Hepatic stellate cell (primary cell): ENCODE results near the gene SIRT5.

Source experiments
- DNase-seq: peaks from one replicate; pipeline ENCODE4 v3.0.0; 2011; ENCODE audit warnings: low spot score

SIRT5 gene

GRCh38 chr6:13635948-13636658, 61.7 kb downstream of the SIRT5 start:
- no peak for DNase-seq

GRCh38 chr6:13638014-13638413, 63.6 kb downstream of the SIRT5 start:
- no peak for DNase-seq

DNA sequence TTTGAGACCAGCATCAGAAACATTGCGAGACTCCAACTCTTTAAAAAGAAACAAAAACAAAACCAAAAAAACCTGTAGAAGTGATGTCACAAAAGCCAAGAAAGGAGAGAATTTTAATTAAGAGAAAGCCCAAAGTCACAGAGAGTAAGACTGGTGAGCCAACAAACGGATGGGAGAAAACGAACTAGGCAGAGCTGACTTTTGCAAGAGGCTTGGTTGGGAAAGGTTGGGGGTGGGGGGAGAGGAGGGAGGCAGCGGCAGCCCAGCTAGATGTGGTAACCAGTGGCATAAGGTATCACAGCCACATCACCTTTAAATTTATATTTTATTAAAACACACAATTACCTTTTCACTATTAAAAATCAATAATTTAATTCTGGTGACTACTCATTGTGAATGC, 64.2 kb downstream of the SIRT5 start:
- no peak for DNase-seq

- no peak for DNase-seq
These were observed 66.9 kb downstream of the SIRT5 start for GRCh38 chr6:13641315-13641714.

DNA sequence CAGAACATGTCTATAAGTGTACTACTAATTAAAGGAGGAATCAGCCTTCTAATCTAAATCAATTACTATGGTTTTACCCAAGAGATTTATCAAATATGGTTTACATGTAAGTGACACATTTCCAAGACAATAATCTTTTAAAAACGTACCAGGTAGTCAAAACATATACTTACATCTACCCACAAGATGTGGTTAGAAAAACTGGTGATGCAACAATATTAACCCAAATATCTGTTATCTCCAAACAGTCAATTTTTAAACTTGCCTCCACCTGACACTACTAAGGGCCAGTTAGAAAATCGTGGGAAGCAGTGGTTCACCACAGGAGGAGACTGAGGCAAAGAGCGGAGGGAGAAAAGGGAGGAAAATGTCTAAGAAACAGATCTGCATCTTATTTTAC, 68.7 kb downstream of the SIRT5 start:
- DNase-seq, result no peak

- no peak for DNase-seq
These were observed 74.4 kb downstream of the SIRT5 start for GRCh38 chr6:13648850-13649249.

DNA sequence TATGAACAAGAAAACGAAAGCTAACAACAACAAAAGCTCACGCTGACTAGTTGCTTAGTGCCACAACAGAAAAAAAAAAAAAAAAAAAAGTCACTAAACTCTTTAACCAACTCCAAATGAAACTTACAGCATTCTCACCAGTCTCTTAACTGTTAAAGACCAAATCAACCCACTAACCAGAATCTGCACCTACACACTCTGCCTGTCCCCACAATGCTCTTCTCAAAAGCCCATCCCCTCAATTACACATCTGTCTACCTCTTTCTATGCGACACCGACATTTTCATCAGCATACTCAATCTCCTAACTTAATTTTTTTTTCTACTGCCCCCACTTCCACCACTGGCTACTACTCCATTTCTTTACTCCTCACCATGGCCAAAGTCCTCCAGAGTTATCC, 75.0 kb downstream of the SIRT5 start:
- DNase-seq, result no peak

DNA sequence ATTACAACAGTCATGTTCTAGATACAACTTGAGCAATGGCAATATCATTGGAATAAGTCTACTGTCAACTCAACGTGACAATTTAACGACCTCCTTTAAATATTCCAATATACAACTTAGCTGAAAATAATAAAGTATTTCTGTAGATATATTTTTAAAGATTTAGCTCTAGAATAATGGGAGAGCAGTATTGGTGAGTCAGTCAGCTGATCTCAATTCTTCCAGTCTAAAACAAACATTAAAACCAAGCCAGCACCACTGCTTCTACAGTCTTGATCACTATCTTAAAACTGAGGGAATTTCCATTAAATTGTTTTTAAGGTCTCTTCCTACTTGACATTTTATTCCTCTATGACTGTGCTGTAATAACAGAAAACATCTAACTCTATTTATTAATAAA, 78.9 kb downstream of the SIRT5 start:
- DNase-seq, result peak; percentile 19

GRCh38 chr6:13654496-13654895, 80.1 kb downstream of the SIRT5 start:
- no peak for DNase-seq

DNA sequence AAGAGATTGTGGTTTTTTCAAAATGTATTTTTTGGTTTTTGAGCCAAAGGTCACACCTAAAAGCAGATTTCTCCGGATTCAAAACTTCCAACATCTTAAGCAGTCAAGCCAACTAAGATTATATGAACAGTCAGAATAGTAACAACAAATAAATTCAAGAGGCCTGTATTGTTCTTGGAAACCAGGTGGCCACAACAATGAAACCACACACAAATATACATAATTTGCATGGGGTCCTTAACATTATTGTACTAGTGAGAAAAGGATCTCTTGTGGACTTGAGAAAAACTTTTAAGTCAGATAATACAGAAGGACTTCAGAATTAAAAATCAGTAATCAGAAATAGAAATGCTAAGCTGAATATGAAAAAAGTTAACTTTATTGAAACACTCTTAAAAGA, 81.3 kb downstream of the SIRT5 start:
- DNase-seq, result no peak

DNA sequence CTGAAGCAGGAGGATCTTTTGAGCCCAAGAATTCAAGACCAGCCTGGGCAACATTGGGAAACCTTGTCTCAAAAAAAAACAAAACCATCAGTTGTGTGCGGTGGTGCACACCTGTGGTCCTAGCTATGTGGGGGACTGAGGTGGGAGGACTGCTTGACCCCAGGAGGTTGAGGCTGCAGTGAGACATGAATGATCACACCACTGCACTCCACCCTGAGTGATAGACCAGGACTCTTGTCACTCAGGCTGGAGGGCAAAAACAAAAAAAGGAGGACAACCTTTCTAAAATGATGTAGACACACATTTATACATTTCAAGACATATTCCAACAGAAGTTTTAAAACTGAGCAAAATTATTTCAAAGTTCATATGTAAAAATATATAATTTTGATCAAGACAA, 85.9 kb downstream of the SIRT5 start:
- no peak for DNase-seq

DNA sequence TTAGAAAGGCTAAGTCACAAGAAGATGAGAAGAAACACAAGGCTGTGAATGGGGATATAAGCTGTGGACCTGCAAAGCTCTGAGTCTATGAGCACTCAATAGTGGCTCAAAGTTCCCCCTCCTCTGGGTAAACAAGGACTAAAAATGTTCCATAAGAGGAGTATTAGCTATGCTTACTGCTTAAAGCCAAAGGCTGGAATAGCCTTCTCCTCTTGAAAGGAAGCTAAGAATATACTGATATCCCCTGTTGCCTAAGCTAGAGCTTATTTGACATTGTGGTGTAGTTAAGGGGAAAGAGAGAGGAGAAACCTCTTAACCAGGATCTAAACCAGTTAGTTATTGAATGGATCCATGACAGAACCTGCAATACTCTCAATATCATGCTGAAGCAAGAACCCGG, 86.5 kb downstream of the SIRT5 start:
- DNase-seq, result no peak

- DNase-seq, result no peak
These were observed 87.2 kb downstream of the SIRT5 start for GRCh38 chr6:13661647-13662046.

DNA sequence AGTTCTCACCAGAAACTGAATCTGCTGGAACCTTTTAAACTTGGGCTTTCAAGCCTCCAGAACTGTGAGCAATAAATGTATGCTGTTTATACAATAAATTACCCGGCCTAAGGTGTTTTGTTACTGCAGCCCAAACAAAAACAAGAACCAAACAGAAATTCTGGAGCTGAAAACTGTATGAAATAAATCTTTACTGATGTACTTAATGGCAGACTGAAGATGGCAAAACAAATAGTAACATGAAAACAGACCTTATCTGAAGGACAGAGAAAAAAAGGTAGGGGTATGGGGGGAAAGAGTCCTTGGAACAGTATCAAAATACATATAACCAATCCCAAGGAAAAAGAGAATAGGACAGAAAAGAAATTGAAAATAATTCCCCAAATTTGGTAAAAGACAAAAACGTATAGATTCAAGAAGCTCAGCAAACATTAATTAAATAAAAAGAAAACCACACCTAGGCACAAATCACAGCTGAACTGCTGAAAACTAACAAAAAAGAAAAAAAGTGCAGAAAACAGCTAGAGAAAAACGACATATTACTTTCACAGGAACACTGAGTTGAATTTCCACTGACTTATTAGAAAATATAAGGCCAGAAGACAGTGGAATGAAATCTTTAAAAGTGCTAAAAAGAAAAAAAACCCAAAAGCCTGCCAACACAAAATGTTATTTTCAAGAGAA, 88.4 kb downstream of the SIRT5 start:
- DNase-seq, result no peak

GRCh38 chr6:13663986-13664385, 89.6 kb downstream of the SIRT5 start:
- no peak for DNase-seq
